Activated CD4-positive, CD25-positive, alpha-beta regulatory T cell treated with anti-CD3 and anti-CD28 coated beads, Interleukin-2, amount 50 U/mL, for 16 hours (primary cell): ENCODE results near the gene TJP3.
"Not testable (repeated sequence)": the region's sequence is repeated elsewhere in the genome, so short reads cannot be mapped to it uniquely, and the experiment has no call there.

Experiments
- DNase-seq: peaks from one replicate; pipeline ENCODE4 v3.0.0-alpha.2; 2020; ENCODE audit warnings: low read depth, low spot score

Gene TJP3

DNA sequence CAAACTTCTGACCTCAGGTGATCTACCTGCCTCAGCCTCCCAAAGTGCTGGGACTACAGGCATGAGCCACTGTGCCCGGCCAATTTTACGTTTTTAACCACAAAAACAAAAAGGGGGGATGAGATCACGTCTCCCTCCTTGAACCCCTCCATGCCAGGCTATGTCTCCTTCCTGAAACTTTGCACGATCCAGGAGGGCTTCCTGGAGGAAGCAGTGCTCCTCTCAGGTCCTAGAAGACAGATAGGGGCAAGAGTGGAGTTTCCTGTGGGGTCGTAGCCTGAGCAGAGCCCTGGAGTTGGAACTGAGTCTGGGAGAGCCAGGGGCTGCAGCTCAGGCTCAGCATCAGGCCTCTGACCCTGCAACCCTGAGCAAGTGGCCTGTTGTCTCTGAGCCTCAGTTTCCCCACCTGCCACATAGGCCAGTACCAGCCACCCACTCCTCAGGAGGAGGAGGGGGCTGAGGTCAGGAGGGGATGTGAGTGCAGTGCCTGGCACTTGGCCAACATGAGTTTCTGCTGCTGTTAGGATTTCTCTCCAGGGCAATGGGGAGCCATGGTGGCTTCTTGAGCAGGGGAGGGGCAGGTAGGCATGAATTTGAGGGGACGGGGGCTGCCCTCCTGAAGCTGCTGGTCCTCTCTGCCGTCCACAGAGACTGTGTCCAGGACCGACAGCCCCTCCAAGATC is 37.3 kb downstream of the TJP3 start:
- no peak for DNase-seq

DNA sequence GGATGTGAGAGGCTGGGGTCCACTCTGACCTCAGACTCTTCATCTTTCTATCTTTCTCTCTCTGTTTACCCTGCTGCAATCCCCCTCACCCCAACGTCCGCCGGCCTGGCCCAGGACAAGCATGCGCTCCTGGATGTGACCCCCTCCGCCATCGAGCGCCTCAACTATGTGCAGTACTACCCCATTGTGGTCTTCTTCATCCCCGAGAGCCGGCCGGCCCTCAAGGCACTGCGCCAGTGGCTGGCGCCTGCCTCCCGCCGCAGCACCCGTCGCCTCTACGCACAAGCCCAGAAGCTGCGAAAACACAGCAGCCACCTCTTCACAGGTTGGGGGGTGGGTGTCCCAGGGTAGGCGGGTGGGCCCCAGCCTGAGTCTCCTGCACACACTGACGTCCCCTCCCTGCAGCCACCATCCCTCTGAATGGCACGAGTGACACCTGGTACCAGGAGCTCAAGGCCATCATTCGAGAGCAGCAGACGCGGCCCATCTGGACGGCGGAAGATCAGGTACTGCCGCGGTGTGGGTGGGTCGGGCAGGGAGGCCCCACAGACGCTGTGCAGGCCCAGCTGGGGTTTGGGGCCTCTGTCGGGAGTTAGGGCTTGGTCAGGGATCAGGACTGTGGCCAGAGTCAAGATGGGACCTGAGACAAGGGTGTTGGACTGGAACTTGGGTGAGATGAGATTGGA is 38.3 kb downstream of the TJP3 start:
- DNase-seq: no peak

DNA sequence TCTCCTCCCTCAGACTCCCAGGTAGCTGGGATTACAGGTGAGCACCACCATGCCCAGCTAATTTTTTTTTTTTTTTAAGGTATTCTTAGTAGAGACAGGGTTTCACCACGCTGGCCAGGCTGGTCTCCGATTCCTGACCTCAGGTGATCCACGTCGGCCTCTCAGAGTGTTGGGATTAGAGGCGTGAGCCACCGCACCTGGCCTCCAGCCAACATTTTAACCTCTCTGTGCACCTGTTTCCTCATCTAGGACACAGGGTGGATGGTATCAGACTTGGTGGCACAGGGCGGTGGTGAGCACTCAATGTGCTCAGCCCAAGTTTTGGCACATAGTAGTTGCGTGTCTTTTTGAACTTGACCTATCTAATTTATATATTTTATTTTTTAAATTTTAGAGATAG is 40.8 kb downstream of the TJP3 start:
- no peak for DNase-seq

DNA sequence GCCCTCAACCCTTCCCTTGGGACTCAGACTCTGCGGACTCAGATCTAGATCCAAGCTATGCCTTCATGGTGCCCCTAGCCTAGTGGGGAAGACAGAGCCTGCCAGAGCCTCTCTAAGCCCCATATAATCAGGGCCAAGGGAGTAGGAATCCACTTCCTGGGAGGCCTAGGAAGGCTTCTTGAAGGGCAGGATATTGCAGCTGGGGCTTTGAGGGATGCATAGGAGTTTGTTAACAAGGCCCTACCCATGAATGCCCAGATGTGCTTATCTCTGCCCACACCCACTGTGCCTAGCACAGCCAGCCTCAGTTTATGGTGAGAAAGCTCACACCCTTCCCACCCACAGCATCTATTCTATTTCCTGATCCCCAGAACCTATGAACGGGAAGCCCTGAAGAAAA is 42.0 kb downstream of the TJP3 start:
- no peak for DNase-seq

DNA sequence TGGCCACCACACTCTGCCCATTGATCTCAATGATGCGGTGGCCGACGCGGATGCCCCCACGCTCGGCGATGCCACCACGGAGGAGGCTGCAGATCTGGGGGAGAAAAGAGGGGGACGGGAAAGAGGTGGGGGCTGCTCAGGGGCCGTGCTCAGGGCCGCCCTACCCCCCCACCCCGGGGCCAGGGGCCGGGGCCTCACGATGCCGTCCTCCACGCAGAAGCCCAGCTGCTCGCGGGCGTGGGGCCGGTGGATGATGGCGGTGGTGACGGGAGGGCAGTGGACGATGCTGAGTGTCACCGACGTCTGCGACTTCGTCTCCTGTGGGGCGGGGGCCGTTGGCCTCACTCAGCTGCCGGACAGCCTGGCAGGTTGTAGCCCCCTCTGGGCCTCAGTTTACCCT is 43.1 kb downstream of the TJP3 start:
- DNase-seq: no peak

DNA sequence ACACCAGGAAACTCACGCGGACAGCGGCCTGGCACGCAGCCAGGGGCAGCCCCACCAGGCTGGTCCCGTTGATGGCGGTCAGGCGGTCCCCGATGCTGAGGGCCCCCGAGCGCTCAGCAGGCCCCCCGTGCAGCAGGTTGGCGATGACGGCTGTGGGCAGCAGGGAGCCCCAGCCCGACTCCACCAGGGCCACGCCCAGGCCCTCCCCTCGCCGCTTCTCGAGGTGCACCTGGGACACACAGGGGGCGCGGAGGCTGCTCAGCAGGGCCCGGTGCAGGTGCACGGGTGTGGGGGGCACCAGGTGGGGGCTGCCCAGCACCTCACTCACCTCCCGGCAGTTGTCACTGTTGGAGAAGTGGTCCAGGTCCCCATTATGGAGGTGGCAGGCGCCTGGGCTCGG is 44.3 kb downstream of the TJP3 start:
- DNase-seq: no peak

DNA sequence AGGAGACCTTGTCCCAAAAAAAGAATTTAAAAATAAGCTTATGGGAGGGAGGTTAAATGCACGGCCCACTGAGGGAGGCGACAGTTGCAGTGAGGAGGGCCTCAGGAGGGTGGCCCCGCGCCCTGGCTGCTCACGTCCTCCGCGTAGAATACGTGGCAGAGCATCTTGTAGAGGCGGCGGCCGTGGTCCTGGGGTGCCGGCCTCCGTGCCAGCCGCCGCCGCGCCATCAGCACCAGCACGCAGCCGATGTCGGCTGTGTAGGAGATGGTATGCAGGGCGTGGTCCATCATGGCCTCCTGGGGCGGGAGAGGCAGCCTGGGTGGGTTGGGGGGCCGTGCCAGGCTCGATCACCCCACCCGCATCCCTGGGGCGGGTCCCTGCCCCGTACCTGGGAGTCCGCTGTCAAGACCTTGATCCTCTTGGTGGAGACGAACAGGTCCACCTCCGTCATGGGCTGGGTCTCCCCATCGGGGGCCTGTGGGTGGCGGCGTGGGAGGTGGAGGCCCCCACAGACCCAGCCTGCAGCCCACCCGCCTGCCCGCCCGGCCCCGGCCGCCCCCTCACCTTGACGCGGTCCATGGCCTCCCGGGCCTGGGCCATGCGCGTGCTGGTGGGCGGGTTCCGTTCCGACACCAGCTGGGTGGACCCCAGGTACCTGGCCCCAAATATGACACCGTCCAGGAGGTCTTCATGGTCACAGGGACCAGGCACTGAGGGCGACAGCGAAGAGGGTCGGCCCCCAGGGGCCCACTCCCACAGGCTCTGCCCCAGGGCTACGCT is 45.6 kb downstream of the TJP3 start:
- no peak for DNase-seq

DNA sequence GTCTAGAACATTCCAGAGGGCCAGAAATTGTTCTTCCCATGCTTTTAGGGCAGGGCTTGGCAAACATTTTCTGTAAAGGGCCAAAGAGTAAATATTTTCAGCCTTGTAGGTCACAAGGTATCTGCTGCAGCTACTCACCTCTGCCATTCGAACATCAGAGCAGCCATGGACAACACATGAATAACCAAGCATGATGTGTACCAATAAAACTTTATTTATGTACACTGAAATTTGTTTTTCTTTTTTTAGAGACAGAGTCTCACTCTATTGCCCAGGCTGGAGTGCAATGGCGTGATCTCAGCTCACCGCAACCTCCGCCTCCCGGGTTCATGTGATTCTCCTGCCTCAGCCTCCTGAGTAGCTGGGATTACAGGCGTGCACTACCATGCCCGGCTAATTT is 49.5 kb downstream of the TJP3 start:
- not testable (repeated sequence) for DNase-seq

DNA sequence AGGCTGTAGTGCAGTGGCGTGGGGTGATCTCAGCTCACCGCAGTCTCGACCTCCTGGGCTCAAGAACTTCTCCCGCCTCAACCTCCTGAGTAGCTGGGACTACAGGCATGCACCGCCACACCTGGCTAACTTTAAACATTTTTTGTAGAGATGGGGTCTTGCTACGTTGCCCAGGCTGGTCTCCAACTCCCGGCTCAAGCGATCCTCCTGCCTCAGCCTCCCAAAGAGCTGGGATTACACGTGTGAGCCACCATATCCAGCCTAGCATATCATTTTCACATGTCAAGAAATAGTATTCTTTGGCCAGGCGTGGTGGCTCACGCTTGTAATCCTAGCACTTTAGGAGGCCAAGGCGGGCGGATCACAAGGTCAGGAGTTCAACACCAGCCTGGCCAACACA is 50.1 kb downstream of the TJP3 start:
- not testable (repeated sequence) for DNase-seq

DNA sequence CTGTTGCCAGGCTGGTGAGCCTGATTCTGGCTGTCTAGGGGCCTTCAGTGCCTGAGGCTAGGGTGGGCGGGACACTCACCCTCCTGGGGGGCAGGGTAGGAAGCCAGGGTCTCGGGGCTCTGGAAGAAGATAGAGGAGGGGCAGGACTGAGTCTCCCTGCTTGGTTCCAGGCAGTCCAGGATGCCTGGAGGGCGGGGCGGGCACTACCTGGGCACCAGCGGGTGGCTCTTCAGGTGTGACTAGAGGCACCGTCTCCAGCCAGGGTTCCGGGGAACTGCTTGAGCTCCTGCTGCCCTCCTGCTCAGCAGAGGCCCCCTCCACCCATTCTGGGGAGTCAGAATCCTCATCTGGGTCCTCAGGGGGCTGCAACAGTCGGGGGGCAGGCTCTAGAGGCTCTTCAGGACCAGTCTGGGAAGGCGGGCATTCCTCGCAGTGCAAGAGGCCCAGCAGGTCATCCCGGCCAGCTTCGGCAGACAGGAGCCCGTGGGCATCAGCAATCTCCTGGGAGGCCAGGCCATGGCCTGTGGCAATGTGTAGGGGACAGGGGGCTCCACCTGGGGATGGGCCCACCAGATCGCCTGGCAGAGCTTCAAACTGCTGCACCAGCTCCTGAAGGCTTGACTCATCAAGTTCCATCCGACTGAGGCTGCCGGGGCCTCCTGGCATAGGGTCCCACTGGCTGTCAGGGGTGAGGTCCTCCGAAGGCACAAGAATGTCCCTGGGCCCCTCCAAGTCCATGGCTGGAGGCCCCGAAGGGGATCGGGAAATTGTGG is 51.5 kb downstream of the TJP3 start:
- DNase-seq: no peak

DNA sequence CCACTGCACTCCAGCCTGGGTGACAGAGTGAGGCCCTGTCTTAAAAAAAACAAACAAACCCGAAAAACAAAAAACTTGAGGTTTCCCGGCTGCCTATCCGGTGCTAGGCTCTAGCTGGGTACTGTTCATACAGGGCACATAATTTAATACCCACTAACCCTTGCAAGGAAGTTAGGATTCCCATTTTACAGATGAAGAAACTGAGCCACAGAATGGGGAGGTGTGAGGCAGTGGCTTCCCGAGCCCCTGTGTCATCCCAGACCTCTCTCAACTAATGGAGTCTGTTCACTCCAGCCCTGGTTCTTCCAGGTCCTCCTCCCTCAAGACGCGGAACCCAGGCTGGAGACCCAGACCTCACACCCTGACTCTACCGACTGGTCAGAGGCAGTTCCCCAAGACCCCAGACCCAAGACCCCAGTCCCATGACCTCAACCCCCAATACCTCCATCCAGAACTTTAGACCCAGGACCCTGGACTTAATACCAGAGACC is 52.7 kb downstream of the TJP3 start:
- no peak for DNase-seq

DNA sequence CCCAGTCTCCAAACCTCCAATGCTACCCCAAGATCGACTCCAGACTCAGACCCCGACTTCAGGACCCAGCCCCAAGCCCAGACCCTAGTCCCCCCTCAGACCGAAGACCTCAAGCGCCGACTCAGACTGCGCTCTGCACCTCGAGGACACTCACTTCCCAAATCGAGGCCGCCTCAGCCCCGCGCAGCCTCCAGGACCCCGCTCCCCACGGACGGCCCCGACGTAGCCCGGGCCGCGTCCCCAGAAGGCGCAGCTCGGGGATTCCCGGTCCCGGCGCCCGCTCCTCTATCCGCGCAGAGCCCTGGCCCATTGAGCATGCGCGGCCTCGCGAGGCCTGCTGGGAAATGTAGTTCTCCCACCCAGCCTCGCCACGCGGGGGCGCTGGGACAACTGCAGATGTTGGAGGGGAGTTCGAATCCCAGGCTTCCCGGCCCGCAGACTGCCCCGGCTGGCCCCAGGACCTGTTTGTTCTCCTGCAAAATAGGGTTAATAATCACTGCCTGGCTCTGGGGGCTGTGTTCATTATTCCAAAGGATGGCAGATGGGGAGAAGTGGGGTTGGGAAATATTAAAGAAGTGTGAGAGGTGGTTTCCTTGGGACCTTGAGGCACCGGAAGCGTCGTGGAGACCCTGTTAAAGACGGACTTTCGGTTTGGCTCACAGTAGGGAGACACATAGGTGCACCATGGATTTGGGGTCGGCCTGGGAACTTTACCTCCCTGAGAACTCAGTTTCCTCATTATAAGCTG is 53.4 kb downstream of the TJP3 start, which contains the start of gene APBA3:
Gene APBA3, minus strand, starts transcription at position 311 of the 748 bp plus-strand sequence. CDS start 1,428 bp downstream, outside the sequence.
- DNase-seq: peak; percentile 95

DNA sequence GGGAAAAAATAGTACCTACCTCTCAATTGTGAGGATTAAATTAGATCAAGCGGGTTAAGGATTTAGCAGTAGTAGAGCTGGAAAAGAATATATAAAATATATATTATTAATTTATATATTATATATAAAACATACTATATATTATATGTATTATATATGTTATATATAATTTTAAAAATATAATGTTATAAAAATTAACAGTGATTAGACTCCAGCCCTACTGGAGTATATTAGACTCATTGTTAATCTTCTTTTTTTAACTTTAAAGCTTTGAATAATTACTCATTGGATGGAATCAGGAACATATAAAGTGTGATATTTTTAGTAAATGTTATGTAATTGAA is 53.9 kb downstream of the TJP3 start:
- no peak for DNase-seq

DNA sequence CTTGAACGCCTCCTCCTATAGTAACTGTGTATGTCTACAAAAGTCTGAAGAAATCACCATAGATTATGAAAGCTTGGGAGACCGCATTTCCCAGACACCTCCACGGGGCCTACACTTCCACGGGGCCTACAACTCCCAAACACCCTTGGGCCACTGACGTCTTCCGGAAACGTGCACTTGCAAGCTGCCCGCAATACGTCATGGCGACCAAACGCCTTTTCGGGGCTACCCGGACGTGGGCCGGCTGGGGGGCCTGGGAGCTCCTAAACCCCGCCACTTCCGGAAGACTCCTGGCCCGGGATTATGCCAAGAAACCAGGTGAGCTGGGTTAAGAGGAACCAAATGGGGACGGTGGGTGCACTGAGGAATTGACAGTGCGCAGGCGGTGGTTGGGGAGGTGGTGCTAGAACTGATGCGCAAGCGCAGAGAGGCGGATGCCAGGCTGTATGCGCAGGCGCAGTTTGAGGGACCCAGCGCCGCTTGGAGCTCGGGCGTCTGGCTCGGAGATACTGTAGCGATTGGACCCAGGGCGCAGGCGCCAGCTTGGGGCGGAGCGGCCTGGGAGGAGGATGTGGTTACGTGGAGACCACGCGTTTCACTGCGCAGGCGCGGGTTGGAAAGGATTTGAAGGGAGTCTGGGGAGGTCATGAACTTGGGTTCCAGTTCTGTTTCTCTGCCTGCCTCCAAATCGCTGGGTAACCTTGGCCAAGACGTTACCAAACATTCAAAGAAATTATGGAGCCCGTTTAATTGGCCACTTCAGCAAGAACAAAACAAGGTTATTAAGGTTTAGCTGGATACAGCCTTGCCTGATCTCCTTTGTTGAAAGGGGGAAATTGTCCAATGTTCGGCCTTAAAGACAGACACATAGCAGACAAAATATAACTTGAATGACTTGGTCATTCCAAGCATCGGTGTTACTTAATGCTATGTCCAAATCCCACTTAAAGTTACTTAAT is 54.6 kb downstream of the TJP3 start, which contains the start of gene MRPL54:
Gene MRPL54, plus strand, starts transcription at position 182 of the 959 bp plus-strand sequence. Its CDS starts 19 bp downstream, at position 201.
- DNase-seq: peak; percentile 98

DNA sequence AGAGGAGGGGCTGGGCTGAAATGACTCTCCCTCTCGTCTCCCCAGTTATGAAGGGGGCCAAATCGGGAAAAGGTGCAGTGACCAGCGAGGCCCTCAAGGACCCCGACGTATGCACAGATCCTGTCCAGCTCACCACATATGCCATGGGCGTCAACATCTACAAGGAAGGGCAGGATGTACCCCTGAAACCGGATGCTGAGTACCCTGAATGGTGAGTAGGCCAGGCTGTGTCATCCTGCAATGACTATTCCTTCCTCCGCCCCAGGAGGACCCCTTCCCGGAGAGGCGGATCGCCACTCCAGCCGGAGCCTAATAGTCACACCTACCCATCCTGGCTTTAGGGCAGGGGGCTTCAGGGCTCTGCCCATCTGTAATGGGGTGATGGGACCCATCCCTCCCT is 56.9 kb downstream of the TJP3 start:
- DNase-seq: no peak

DNA sequence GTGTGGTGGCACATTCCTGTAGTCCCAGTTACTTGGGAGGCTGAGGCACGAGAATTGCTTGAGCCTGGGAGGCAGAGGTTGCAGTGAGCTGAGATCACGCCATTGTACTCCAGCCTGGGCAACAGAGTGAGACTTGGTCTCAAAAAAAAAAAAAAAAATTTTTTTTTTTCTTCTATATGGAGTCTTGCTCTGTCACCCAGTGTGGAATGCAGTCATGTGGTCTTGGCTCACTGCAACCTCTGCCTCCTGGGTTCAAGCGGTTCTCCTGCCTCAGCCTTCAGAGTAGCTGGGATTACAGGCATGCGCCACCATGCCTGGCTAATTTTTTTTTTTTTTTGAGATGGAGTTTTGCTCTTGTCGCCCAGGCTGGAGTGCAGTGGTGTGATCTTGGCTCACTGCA is 57.6 kb downstream of the TJP3 start:
- not testable (repeated sequence) for DNase-seq

DNA sequence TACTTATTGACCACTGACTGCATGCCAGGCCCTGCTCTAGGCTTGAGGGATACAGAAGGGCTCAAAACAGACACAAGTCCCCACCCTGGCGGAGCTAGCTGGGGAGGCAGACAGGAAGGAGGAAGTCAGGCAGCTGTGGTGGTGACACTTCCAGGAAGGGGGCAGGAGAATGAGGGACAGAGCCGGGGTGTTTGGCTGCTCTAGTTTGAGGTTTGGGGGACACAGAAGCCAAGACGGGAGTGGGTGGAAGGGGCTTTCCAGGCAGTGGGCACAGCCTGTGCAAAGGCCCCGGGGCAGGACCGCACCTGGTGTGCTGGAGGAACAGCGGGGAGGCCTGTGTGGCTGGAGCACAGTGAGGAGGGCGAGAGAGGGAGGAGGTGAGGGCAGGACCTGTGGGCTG is 58.3 kb downstream of the TJP3 start:
- no peak for DNase-seq

DNA sequence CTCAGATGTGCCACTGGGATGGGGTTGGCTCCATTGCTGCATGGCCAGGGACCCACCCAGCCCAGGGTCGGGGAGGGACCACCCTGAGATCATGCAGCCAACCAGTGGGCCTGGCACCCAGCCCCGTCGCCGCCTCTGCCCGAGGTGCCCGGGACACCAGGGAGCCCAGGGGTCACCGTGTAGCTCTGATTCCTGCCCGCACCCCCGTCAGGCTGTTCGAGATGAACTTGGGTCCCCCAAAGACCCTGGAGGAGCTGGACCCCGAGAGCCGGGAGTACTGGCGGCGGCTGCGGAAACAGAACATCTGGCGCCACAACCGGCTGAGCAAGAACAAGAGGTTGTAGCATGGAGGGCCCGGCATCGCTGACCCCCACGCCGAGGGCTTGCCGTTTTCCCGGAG is 58.9 kb downstream of the TJP3 start:
- no peak for DNase-seq

DNA sequence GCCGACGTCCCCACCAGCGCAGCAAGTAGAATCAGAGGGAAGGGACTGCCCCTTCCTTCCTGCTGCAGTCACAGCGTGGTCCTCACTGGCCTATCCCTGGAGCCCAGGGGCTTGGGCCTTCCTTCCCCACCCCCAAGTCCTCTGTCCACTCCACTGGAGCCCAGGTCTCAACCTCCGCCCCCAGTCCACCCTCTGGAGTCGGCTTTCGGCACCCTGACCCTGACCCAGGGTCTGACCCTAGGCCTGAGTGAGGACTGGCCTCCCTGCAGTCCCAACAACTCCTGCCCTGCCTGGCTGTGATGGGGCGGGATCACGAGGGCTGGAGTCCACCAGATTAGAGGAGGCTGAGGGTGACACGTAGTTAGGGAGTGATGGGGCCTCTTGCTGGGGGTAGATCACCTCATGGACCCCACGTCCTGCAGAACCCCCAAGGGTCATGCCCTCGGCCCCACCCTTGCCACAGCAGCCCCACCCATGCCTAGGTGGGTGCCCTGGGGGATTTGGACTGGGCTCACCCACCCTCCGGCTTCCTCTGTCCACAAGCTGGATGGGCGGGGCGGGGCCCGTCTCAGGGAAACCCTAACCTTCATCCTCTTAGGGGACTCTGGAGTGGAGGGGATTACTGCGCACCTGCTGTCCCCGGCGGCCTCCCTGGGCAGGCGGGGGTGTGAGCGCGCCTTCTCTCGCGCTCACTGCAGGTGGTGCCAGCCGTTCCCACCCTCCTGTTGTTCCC is 60.0 kb downstream of the TJP3 start:
- no peak for DNase-seq
